ENCODE measurements around the gene CLDND2. TPM values are rescaled to one million over a fixed set of nuclear protein-coding genes. Genes with fewer than 3 reads are reported as not detected.

Gene CLDND2
- total and polyA plus RNA-seq, 2 donors from 2014 or later: 1.1 to 6.9 TPM

DNA sequence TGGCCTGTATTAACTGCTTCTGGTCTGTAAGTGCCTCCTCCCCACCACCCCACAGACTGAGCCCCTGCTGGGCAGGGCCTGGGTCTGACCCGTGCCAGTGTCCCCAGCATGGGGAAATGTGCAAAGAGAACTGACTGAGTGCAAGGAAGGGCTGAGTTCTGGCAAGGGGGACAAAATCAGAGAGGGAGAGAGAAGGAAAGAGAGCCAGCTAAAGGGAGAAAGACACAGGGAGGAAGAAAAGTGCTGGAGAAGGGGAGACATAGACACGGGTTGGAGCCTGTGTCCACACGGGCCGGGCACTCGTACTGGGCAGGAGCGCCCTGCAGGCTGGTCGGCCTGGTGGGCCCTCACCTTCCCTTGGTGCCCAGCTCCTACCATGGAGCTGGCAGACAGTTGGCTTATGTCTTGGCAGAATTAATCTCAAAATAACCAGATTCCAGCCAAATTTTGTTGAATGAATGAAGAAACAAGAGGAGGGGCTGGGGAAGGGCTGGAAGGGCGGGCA, 2.4 kb upstream of the CLDND2 start:
- Histone ChIP-seq H3K27ac (ENCODE audit: low read depth in 2 of 2, low read length in 2 of 2) (no peak overlapping the region), H3K36me3 (ENCODE audit: control insufficient read depth in 2 of 3, insufficient read depth in 3 of 3, low read length in 3 of 3) (no peaks in the 10 kb centered on the region), H3K9me3 (ENCODE audit: control insufficient read depth in 2 of 3, insufficient read depth in 1 of 3, low read length in 3 of 3) (no peaks in the 10 kb centered on the region), H3K4me3 (ENCODE audit: low read length in 3 of 3) (no peak overlapping the region), H3K9ac (ENCODE audit: low read length in 3 of 3) (no peak overlapping the region), H3K27me3 (ENCODE audit: control insufficient read depth, insufficient read depth, low read length) (no peaks in the 10 kb centered on the region), H3K4me1 (ENCODE audit: control insufficient read depth in 2 of 3, insufficient read depth in 2 of 3, low read depth in 1 of 3, low read length in 3 of 3) (peaks cover 0 to 2% (median 0%) of the 10 kb centered on the region in 3 donors)
- DNase-seq (peak in 1 of 5 donors; percentile 45), FAIRE-seq (no peak)
- TF ChIP-seq, protein P1, sequence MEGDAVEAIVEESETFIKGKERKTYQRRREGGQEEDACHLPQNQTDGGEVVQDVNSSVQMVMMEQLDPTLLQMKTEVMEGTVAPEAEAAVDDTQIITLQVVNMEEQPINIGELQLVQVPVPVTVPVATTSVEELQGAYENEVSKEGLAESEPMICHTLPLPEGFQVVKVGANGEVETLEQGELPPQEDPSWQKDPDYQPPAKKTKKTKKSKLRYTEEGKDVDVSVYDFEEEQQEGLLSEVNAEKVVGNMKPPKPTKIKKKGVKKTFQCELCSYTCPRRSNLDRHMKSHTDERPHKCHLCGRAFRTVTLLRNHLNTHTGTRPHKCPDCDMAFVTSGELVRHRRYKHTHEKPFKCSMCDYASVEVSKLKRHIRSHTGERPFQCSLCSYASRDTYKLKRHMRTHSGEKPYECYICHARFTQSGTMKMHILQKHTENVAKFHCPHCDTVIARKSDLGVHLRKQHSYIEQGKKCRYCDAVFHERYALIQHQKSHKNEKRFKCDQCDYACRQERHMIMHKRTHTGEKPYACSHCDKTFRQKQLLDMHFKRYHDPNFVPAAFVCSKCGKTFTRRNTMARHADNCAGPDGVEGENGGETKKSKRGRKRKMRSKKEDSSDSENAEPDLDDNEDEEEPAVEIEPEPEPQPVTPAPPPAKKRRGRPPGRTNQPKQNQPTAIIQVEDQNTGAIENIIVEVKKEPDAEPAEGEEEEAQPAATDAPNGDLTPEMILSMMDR (IDR thresholded peaks at IDR 0.05; ENCODE audit: borderline replicate concordance, extremely low read depth, insufficient read depth): no peak
- intact Hi-C loops (cut with DNase I): no loop called here

DNA sequence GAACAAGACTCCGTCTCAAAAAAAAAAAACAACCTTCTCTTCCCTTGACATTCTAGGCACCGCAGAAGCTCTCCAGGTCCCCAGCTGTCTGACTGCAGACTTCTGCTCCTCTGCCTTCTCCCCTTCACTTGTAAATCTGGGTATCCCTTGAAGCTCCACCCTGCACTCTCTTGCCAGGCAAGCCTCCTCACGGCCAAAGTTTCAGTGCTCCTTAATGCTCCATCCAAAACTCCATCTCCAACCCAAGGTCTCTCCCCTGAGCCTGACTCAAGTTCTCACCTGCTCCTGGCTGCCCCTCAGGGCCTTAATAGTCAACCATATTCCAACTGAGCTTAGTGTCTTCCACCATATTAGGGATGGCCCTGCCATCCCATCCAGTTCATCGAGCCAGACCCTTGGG, 1.4 kb upstream of the CLDND2 start:
- TF ChIP-seq, protein P1 (IDR thresholded peaks at IDR 0.05; ENCODE audit: borderline replicate concordance, extremely low read depth, insufficient read depth): no peak
- Histone ChIP-seq H3K9me3 (ENCODE audit: control insufficient read depth in 2 of 3, insufficient read depth in 1 of 3, low read length in 3 of 3) (no peaks in the 10 kb centered on the region), H3K4me1 (ENCODE audit: control insufficient read depth in 2 of 3, insufficient read depth in 2 of 3, low read depth in 1 of 3, low read length in 3 of 3) (peaks cover 0 to 6% (median 0%) of the 10 kb centered on the region in 3 donors), H3K36me3 (ENCODE audit: control insufficient read depth in 2 of 3, insufficient read depth in 3 of 3, low read length in 3 of 3) (no peaks in the 10 kb centered on the region), H3K9ac (ENCODE audit: low read length in 3 of 3) (no peak overlapping the region), H3K27me3 (ENCODE audit: control insufficient read depth, insufficient read depth, low read length) (no peaks in the 10 kb centered on the region), H3K4me3 (ENCODE audit: low read length in 3 of 3) (no peak overlapping the region), H3K27ac (ENCODE audit: low read depth in 2 of 2, low read length in 2 of 2) (no peak overlapping the region)
- DNase-seq: peak in 1 of 5 donors; percentile 7
- intact Hi-C loops (cut with DNase I): no loop called here
- FAIRE-seq: no peak

DNA sequence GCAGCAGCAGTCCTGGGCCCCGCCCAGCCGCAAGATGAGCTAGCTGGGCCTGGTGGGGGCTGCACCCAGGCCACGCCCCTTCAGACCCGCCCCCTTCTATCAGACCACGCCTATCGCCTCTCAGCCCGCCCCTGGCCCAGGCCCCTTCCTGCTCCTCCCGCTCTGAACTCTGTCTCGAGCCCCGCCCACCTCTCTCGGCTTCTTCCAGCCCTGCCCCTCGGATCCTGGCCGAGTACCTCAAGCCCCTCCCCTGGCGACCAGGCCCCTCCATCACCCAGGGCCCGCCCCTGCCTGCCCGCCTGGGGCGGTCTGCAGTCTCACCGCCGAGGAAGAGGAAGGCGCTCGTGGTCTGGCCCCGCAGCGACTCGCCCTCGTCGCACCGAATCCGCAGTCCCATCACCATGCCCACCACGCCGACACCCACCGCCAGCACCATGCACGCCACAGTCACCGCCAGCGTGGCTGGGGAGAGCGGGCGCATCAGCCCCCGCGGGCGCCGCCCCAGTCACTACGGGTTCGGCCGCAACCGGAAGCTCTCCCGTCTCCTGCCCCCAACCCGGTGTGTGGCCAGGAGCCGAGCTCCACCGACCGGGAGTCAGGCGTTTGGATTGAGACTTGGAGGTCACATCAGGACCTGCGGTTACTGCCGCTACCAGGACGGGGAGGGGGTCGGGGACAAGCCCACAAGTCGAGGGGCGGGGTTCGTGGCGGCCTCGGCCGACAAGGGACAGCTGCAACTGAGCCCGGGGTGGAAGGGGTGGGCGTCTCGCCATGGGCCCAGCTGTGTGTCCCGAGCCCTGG, 1.0 kb downstream of the CLDND2 start:
- DNase-seq (peak; percentile 99 to 100 (median 100)), FAIRE-seq (peak; percentile 95)
- H3K27ac ChIP-seq (ENCODE audit: low read depth in 2 of 2, low read length in 2 of 2): peak overlapping the region; percentile 97
- H3K4me3 ChIP-seq (ENCODE audit: low read length in 3 of 3): peak overlapping the region; percentile 85 to 94 (median 87)
- peaks cover 0 to 17% (median 3%) of the 10 kb centered on the region in 3 donors for H3K4me1 ChIP-seq (ENCODE audit: control insufficient read depth in 2 of 3, insufficient read depth in 2 of 3, low read depth in 1 of 3, low read length in 3 of 3)
- H3K27me3 ChIP-seq (ENCODE audit: control insufficient read depth, insufficient read depth, low read length): no peaks in the 10 kb centered on the region
- TF ChIP-seq, protein P1 (IDR thresholded peaks at IDR 0.05; ENCODE audit: borderline replicate concordance, extremely low read depth, insufficient read depth): peak; percentile 2
- no peaks in the 10 kb centered on the region for H3K9me3 ChIP-seq (ENCODE audit: control insufficient read depth in 2 of 3, insufficient read depth in 1 of 3, low read length in 3 of 3)
- intact Hi-C loops (cut with DNase I): no loop called here
- H3K36me3 ChIP-seq (ENCODE audit: control insufficient read depth in 2 of 3, insufficient read depth in 3 of 3, low read length in 3 of 3): no peaks in the 10 kb centered on the region
- H3K9ac ChIP-seq (ENCODE audit: low read length in 3 of 3): peak overlapping the region; percentile 59 to 94 (median 83)

Data from kidney (tissue), 14 donors.